ENCODE results near the gene PRKCA.

The PRKCA gene

GRCh38 chr17:66652840-66653507, 350.6 kb downstream of the PRKCA start:
- no peak for DNase-seq (ENCODE audit: low read depth in 3 of 3)

- DNase-seq (ENCODE audit: low read depth in 3 of 3) = no peak
Observed at GRCh38 chr17:66654106-66654740, 351.8 kb downstream of the PRKCA start.

- no peak for DNase-seq (ENCODE audit: low read depth in 3 of 3)
Observed at GRCh38 chr17:66654764-66655163, 352.4 kb downstream of the PRKCA start.

- DNase-seq (ENCODE audit: low read depth in 3 of 3) = no peak
Observed at GRCh38 chr17:66655461-66655860, 353.0 kb downstream of the PRKCA start.

GRCh38 chr17:66655861-66656260, 353.4 kb downstream of the PRKCA start:
- peak; percentile 40 to 62 (median 51) for DNase-seq (ENCODE audit: low read depth in 3 of 3)

DNA sequence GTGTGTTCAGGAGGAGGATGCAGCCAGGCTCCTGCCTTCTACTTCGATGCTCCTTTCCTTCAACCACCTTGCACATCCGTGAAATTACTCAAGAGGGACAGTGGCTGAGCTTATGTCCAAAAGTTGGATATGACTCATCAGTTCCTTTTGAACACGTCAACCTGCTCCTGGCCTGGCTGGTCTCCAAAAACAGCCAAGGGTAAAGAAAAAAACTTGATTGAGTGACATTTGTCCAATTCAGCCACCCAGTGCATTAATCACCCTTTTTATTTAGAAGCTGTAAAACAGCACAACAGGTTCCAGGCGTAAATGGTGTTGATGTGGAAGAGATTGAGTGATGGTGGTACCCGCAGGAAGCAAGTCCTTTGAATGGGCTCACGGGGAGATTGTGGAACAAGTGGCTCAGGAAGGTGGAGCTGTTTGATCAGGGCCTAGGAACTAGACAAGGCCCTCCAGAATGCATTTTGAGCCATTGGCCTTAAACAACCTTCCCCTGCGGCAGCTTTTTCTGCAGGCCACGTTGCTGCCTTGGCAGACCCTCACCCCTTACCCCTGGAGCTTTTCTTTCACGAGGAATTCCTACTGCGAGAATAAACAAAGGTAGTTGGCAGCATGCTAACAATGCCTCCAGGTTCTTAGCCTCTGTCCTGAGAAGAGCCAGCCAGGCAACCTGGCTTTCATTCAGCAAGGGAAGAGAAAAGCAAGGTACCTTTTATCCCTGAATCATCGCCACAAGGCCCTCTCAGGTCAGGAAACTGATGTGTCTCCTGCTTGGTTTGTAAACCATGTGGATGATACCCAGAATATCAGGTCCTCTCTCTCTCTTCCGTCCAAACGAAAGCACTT, 359.2 kb downstream of the PRKCA start:
- DNase-seq (ENCODE audit: low read depth in 3 of 3) = no peak

DNA sequence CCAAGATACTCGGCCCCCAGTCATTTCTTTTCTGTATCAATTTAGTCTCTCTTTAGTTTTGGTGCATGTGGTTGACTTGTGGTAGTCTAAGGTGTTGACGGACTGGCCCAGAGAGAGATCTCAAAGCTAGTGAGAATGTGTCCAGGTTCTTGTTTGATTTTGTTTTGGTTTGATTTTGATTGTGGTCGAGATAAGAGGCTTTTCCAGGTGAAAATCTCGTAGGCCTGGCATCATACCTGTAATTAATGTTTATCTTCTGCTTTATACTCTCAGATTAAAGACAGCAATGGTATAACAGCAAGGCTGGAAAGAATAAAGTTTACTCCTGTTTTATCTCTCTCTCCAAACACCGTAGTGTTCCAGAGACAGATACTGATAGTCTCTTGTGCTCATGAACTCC, 360.1 kb downstream of the PRKCA start:
- no peak for DNase-seq (ENCODE audit: low read depth in 3 of 3)

- no peak for DNase-seq (ENCODE audit: low read depth in 3 of 3)
Observed at GRCh38 chr17:66663041-66663606, 360.7 kb downstream of the PRKCA start.

DNA sequence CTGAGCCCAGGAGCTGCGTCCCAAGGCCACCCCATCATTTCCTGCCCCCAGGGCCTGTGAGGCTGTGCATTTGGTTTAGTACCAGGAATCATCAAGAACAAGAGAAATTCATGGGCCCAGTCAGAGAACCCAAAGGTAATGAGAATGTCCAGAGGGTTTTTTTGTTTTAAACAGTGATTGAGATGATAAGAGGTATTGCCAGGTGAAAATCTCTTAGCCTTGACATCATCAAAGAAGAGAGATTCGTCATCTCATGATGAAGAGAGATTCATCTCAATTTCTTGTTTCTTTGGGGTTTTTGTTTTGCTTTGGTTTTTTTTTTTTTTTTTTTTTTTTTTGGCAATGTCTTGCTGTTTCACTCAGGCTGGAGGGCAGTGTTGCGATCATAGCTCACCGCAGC, 361.9 kb downstream of the PRKCA start:
- no peak for DNase-seq (ENCODE audit: low read depth in 3 of 3)

- no peak for DNase-seq (ENCODE audit: low read depth in 3 of 3)
Observed at GRCh38 chr17:66665194-66665593, 362.8 kb downstream of the PRKCA start.

DNA sequence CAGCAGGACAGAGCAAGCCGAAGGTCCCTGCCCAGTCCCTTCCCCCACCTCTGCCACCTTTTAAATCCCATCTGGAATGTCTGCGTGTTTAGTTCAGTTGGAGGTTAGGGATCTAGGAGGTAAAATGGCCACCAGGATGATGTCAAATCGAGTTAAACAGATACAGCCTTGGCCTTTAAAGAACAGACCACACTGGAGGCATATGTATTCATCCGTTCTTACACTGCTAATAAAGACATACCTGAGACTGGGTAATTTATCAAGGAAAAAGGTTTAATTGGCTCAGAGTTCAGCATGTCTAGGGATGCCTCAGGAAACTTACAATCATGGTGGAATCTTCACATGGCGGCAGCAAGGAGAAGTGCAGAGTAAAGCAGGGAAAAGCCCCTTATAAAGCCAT, 364.7 kb downstream of the PRKCA start:
- no peak for DNase-seq (ENCODE audit: low read depth in 3 of 3)

DNA sequence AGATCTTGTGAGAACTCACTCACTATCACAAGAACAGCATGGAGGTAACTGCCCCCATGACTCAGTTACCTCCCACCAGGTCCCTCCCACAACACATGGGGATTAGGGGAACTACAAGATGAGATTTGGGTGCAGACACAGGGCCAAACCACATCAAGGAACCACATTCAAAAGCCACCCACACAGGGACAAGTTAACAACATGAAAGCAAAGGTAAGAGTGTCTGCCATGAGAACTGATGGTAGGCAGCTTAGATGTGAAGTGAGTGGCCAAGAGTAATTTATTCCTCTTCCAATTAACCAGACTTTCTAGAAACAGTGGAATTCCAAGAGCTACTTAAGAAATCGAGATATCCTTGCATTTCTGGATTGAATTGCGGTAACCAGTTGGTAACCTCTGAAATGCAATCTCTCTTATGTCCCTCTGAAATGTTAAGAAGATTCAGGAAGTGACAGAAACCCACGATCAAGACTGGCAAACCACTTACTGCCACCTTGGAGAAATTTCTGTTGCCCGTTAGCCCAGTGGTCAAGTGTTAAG, 365.1 kb downstream of the PRKCA start:
- DNase-seq (ENCODE audit: low read depth in 3 of 3) = peak; percentile 50 to 65 (median 52)

GRCh38 chr17:66670206-66670605, 367.8 kb downstream of the PRKCA start:
- DNase-seq (ENCODE audit: low read depth in 3 of 3) = no peak

- DNase-seq (ENCODE audit: low read depth in 3 of 3) = no peak
Observed at GRCh38 chr17:66671156-66671555, 368.7 kb downstream of the PRKCA start.

- DNase-seq (ENCODE audit: low read depth in 3 of 3) = peak in 1 of 3 experiments; percentile 12
Observed at GRCh38 chr17:66673668-66674276, 371.4 kb downstream of the PRKCA start.

GRCh38 chr17:66675273-66675990, 373.0 kb downstream of the PRKCA start:
- no peak for DNase-seq (ENCODE audit: low read depth in 3 of 3)

- no peak for DNase-seq (ENCODE audit: low read depth in 3 of 3)
Observed at GRCh38 chr17:66675991-66676371, 373.6 kb downstream of the PRKCA start.

GRCh38 chr17:66676421-66676820, 374.0 kb downstream of the PRKCA start:
- no peak for DNase-seq (ENCODE audit: low read depth in 3 of 3)

GRCh38 chr17:66677201-66677981, 375.0 kb downstream of the PRKCA start:
- peak in 1 of 3 experiments; percentile 13 for DNase-seq (ENCODE audit: low read depth in 3 of 3)

- no peak for DNase-seq (ENCODE audit: low read depth in 3 of 3)
Observed at GRCh38 chr17:66678061-66678460, 375.6 kb downstream of the PRKCA start.
